DMS153 treated with DMSO at 0.1 percent for 48 hours (cell line): ENCODE measurements around the gene YY1AP1.
"Not testable (repeated sequence)": the region's sequence is repeated elsewhere in the genome, so short reads cannot be mapped to it uniquely, and the experiment has no call there.

Experiments used
- DNase-seq: peaks from one replicate; lab custom pipeline; 2025; ENCODE audit not compliant: unreplicated experiment; lab: John Stamatoyannopoulos, UW

The YY1AP1 gene

GRCh38 chr1:155648207-155649147 is 40.1 kb downstream of the YY1AP1 start:
- DNase-seq, result peak; percentile 30

GRCh38 chr1:155646307-155646706 is 42.3 kb downstream of the YY1AP1 start:
- no peak for DNase-seq

GRCh38 chr1:155645648-155646047 is 42.9 kb downstream of the YY1AP1 start:
- DNase-seq, result no peak

- no peak for DNase-seq
These were observed 43.5 kb downstream of the YY1AP1 start for GRCh38 chr1:155645034-155645598.

GRCh38 chr1:155643230-155643629 is 45.3 kb downstream of the YY1AP1 start:
- DNase-seq, result no peak

GRCh38 chr1:155642559-155643180 is 45.9 kb downstream of the YY1AP1 start:
- not testable (repeated sequence) for DNase-seq

GRCh38 chr1:155640367-155640766 is 48.2 kb downstream of the YY1AP1 start:
- DNase-seq, result no peak

GRCh38 chr1:155636397-155637153 is 52.0 kb downstream of the YY1AP1 start:
- no peak for DNase-seq

GRCh38 chr1:155626428-155626827 is 62.1 kb downstream of the YY1AP1 start:
- not testable (repeated sequence) for DNase-seq

- no peak for DNase-seq
These were observed 65.2 kb downstream of the YY1AP1 start for GRCh38 chr1:155623357-155623756.

GRCh38 chr1:155622191-155622590 is 66.4 kb downstream of the YY1AP1 start:
- DNase-seq, result no peak

- DNase-seq, result not testable (repeated sequence)
These were observed 75.3 kb downstream of the YY1AP1 start for GRCh38 chr1:155613226-155613625.

GRCh38 chr1:155610257-155610647 is 78.3 kb downstream of the YY1AP1 start:
- DNase-seq, result not testable (repeated sequence)

- peak; percentile 97 for DNase-seq
These were observed 78.9 kb downstream of the YY1AP1 start, which contains the start of gene MSTO1 for GRCh38 chr1:155609515-155610256. Gene MSTO1 (plus strand): TSS chr1:155610218. CDS start chr1:155610249, 31 bp downstream.
